Measurements from ENCODE around the gene CCDC141.

CCDC141 gene

GRCh38 chr2:178811901-178812300 is 238.0 kb downstream of the CCDC141 start:
- H3K4me3 ChIP-seq (ENCODE audit: low read depth, low read length), result no peak overlapping the region
- no peak for DNase-seq (ENCODE audit: low read depth)
- TF ChIP-seq CTCF (IDR thresholded peaks at IDR 0.05; ENCODE audit: control insufficient read depth, extremely low read depth, insufficient read depth), result no peak

- no peak for DNase-seq (ENCODE audit: low read depth)
- no peak overlapping the region for H3K4me3 ChIP-seq (ENCODE audit: low read depth, low read length)
- no peak for TF ChIP-seq CTCF (IDR thresholded peaks at IDR 0.05; ENCODE audit: control insufficient read depth, extremely low read depth, insufficient read depth)
Observed at GRCh38 chr2:178811045-178811444, 238.9 kb downstream of the CCDC141 start.

DNA sequence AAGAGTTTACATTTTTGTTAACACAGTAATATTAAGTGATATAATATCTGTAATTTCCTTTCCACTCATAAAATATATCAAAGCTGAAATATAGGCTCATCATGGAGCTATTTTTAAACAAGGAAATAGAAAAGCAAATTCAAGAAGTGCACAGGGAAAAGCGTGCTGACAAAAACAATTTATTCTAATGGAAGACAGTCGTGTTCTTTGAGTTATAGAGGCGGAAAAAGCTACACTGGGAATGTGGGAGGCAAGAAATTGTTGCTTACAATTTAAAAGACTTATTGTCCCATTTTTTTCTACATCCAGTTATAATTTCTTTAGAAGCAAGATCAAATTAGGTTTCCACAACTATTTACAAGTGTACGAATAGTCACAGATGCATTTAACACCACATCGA is 239.5 kb downstream of the CCDC141 start:
- no peak for TF ChIP-seq CTCF (IDR thresholded peaks at IDR 0.05; ENCODE audit: control insufficient read depth, extremely low read depth, insufficient read depth)
- H3K4me3 ChIP-seq (ENCODE audit: low read depth, low read length), result no peak overlapping the region
- DNase-seq (ENCODE audit: low read depth), result no peak

DNA sequence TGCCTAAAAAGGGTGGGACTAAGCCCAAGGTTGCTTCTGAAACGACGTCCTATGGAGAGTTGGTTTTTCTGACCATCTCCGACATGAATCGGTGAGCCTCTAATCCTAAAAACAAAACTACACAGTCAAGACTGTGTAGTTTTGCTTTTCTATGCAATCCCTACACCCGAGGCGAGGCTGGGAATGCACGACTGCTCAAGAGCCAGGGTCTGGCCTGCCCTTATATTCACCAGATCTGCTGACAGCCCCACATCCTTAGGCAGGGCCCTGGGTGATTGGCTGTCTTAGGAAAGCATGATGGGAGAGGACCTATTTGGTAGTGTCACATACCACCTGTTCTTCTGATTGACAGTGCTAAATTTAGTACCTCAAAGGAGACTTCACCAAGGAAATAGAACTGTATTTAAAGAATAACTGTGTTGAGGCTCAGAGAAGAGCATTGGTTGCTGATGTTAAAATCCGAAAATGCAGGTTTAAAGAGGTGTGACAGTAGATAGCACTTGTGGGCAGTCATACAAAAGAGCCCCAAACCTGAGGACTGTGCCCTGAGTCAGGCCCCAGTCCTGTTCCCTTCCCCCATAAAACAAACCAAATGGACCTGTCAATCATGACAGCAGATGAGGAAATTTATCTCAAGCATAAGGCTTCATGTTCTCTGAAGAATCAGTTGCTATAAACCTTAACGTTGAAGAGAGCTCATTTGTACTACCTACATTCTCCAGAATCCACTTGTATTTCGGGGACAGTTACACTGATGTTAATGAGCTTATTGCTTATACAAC is 242.5 kb downstream of the CCDC141 start, which contains the start of gene TTN:
Gene TTN, minus strand, starts transcription at position 197 of the 782 bp plus-strand sequence. CDS start 2,781 bp downstream, outside the sequence.
- no peak within 1 kb of the TSS for H3K4me3 ChIP-seq (ENCODE audit: low read depth, low read length)
- no peak for TF ChIP-seq CTCF (IDR thresholded peaks at IDR 0.05; ENCODE audit: control insufficient read depth, extremely low read depth, insufficient read depth)
- no peak for DNase-seq (ENCODE audit: low read depth)

GRCh38 chr2:178806543-178806942 is 243.4 kb downstream of the CCDC141 start:
- no peak for DNase-seq (ENCODE audit: low read depth)
- no peak for TF ChIP-seq CTCF (IDR thresholded peaks at IDR 0.05; ENCODE audit: control insufficient read depth, extremely low read depth, insufficient read depth)
- H3K4me3 ChIP-seq (ENCODE audit: low read depth, low read length), result no peak overlapping the region

GRCh38 chr2:178805457-178805856 is 244.5 kb downstream of the CCDC141 start:
- TF ChIP-seq CTCF (IDR thresholded peaks at IDR 0.05; ENCODE audit: control insufficient read depth, extremely low read depth, insufficient read depth), result no peak
- no peak for DNase-seq (ENCODE audit: low read depth)
- no peak overlapping the region for H3K4me3 ChIP-seq (ENCODE audit: low read depth, low read length)

DNA sequence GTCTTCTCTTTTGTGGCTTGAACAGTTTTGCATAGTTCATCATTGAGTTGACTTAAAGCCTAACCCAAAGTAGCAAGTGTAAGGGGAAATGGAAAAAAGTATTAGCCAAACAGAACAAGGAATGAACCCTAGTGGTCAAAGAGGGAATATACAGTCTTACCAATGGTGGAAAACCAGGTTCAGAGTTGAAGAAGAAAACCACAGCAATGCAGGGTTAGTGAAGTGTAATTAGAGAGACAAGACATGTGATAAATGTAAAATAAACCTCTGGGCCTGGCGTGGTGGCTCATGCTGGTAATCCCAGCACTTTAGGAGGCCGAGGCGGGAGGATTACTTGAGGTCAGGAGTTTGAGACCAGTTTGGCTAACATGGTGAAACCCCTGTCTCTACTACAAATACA is 245.1 kb downstream of the CCDC141 start:
- H3K4me3 ChIP-seq (ENCODE audit: low read depth, low read length), result no peak overlapping the region
- peak; percentile 29 for TF ChIP-seq CTCF (IDR thresholded peaks at IDR 0.05; ENCODE audit: control insufficient read depth, extremely low read depth, insufficient read depth)
- DNase-seq (ENCODE audit: low read depth), result no peak
